HG02678 (cell line): ENCODE data around the gene KLHDC9.

Experiments
- ATAC-seq: cut with Tn5 transposase; IDR thresholded peaks from one replicate; pipeline ENCODE4 v1.9.1; 2021; ENCODE audit warnings: mild to moderate bottlenecking, moderate library complexity; ENCODE audit not compliant: unreplicated experiment

Gene KLHDC9

GRCh38 chr1:161074676-161075368 is 23.3 kb upstream of the KLHDC9 start:
- ATAC-seq, result no peak

- no peak for ATAC-seq
These were observed 21.8 kb upstream of the KLHDC9 start for GRCh38 chr1:161076410-161076809.

- no peak for ATAC-seq
These were observed 20.7 kb upstream of the KLHDC9 start for GRCh38 chr1:161077426-161077825.

- no peak for ATAC-seq
These were observed 18.6 kb upstream of the KLHDC9 start for GRCh38 chr1:161079436-161080110.

GRCh38 chr1:161080441-161081405 is 17.4 kb upstream of the KLHDC9 start:
- ATAC-seq, result no peak

- no peak for ATAC-seq
These were observed 16.6 kb upstream of the KLHDC9 start for GRCh38 chr1:161081519-161081918.

- ATAC-seq, result no peak
These were observed 15.7 kb upstream of the KLHDC9 start for GRCh38 chr1:161082483-161082882.

GRCh38 chr1:161082996-161083747 is 15.0 kb upstream of the KLHDC9 start:
- ATAC-seq, result no peak

- ATAC-seq, result no peak
These were observed 14.2 kb upstream of the KLHDC9 start for GRCh38 chr1:161083748-161084596.

- no peak for ATAC-seq
These were observed 13.6 kb upstream of the KLHDC9 start for GRCh38 chr1:161084597-161084988.

GRCh38 chr1:161085165-161085564 is 13.0 kb upstream of the KLHDC9 start:
- no peak for ATAC-seq

- ATAC-seq, result no peak
These were observed 11.7 kb upstream of the KLHDC9 start for GRCh38 chr1:161086457-161086856.

- no peak for ATAC-seq
These were observed 9.5 kb upstream of the KLHDC9 start for GRCh38 chr1:161088587-161089110.

GRCh38 chr1:161089251-161089924 is 8.8 kb upstream of the KLHDC9 start, which contains the start of gene NECTIN4:
TSS of gene NECTIN4 (minus strand) at chr1:161089558. CDS start at chr1:161089296, 262 bp downstream.
- no peak for ATAC-seq

- ATAC-seq, result no peak
These were observed 8.2 kb upstream of the KLHDC9 start for GRCh38 chr1:161089938-161090337.

GRCh38 chr1:161090617-161091016 is 7.5 kb upstream of the KLHDC9 start:
- ATAC-seq, result no peak

- ATAC-seq, result no peak
These were observed 7.1 kb upstream of the KLHDC9 start for GRCh38 chr1:161091093-161091492.

GRCh38 chr1:161091796-161092507 is 6.2 kb upstream of the KLHDC9 start:
- ATAC-seq, result no peak
